Spleen (tissue), 11 donors: ENCODE measurements around the gene CCDC192. TPM values are rescaled to one million over a fixed set of nuclear protein-coding genes. Genes with fewer than 3 reads are reported as not detected.

ENCODE experiments used
- DNase-seq: peaks from one replicate; pipeline ENCODE4 v3.0.0-alpha.2; 2020
- H3K27ac ChIP-seq, 8 donors: fragments of 200-600 bp; sonication (generic) in 7 of 8; 1 replicate in 4 of 8; 2 replicates in 4 of 8; pipeline versions ENCODE4 v1.5.0 to v1.8.0; 2016 to 2021; ENCODE audit warnings: inconsistent platforms in 4 of 8, mild to moderate bottlenecking in 4 of 8, moderate library complexity in 1 of 8
- H3K27me3 ChIP-seq, 7 donors: fragments of 200-600 bp; sonication (generic) in 6 of 7; replicated peaks in 1 of 7; 1 replicate in 4 of 7; 2 replicates in 3 of 7; pipeline versions ENCODE4 v1.5.0 to v1.8.0; 2016 to 2021; ENCODE audit warnings: inconsistent platforms in 3 of 7, mild to moderate bottlenecking in 1 of 7
- H3K36me3 ChIP-seq, 6 donors: fragments of 200-600 bp; sonication (generic) in 5 of 6; 1 replicate in 4 of 6; 2 replicates in 2 of 6; pipeline versions ENCODE4 v1.5.0 to v1.8.0; 2016 to 2021; ENCODE audit warnings: inconsistent platforms in 2 of 6
- H3K4me1 ChIP-seq, 6 donors: fragments of 200-600 bp; sonication (generic) in 5 of 6; 1 replicate in 3 of 6; 2 replicates in 3 of 6; pipeline versions ENCODE4 v1.5.0 to v1.8.0; 2016 to 2021; ENCODE audit warnings: inconsistent platforms in 3 of 6
- H3K4me3 ChIP-seq, 8 donors: fragments of 200-600 bp; sonication (generic) in 7 of 8; 1 replicate in 4 of 8; 2 replicates in 4 of 8; pipeline versions ENCODE4 v1.5.0 to v1.8.0; 2016 to 2021; ENCODE audit warnings: inconsistent platforms in 4 of 8, mild to moderate bottlenecking in 4 of 8, moderate library complexity in 2 of 8
- H3K9me3 ChIP-seq, 8 donors: fragments of 200-600 bp; sonication (generic) in 7 of 8; 1 replicate in 4 of 8; 2 replicates in 4 of 8; pipeline versions ENCODE4 v1.5.0 to v1.8.0; 2016 to 2021; ENCODE audit warnings: inconsistent platforms in 4 of 8
- POLR2A ChIP-seq, 3 donors: fragments of 450-650 bp; IDR thresholded peaks; one replicate each; pipeline ENCODE4 v1.5.1; 2017; ENCODE audit warnings: antibody characterized with exemption in 3 of 3, mild to moderate bottlenecking in 1 of 3
- POLR2AphosphoS5 ChIP-seq, 3 donors: sonication (generic); formaldehyde crosslinking; IDR thresholded peaks; one replicate each; pipeline ENCODE4 v1.5.1; 2017; ENCODE audit warnings: antibody characterized with exemption in 3 of 3
- WGBS, 5 donors: extraction: QIAGEN DNeasy Blood & Tissue Kit in 3 of 5; methylation state at CpG; one replicate each; pipeline versions ENCODE4 v1.1.5 to v1.1.7; 2013 to 2018; 5-methylcytosine and 5-hydroxymethylcytosine counted together
- intact Hi-C: fragments of 100-400 bp; cut with DNase I; formaldehyde crosslinking; loops from one replicate; pipeline ENCODE4 v1.15.0; 2023; ENCODE audit warnings: low total_unique reads
- polyA plus RNA-seq, 3 donors: library from polyadenylated mRNA; stranded (reverse); fragments of 200-250 nt; gene quantifications; one replicate each; pipeline ENCODE4 v1.2.1, GENCODE V29; 2013
- total RNA-seq, 7 donors: library from RNA; depleted of rRNA in 3 of 7; stranded (reverse); fragments of >200 nt in 3 of 7; fragmentation: NEBNext Ultra II Directional in 4 of 7; extraction: Animal tissue kit (Norgen Biotek cat#: 25700) in 4 of 7; gene quantifications; one replicate each; pipeline versions ENCODE4 v1.1.0 to v1.2.1, GENCODE V29; 2016 to 2021
- TF ChIP-seq, protein P1 (sequence below), 11 experiments: fragments of 200-600 bp in 7 of 11; fragments of 450-650 bp in 4 of 11; sonication (generic) in 4 of 11; IDR thresholded peaks in 8 of 11; conservative IDR thresholded peaks in 3 of 11; 1 replicate in 7 of 11; 2 replicates in 4 of 11; pipeline versions ENCODE4 v1.4.0 to v1.8.0; 2016 to 2021; ENCODE audit warnings: antibody characterized with exemption in 11 of 11, inconsistent platforms in 4 of 11, mild to moderate bottlenecking in 1 of 11
- donor health status: healthy with polysubstance abuse.
- donor health status: DM: no; HTN: no; CAD: no; lungs with moderate emphysema.
- donor health status: DM: no; HTN: no; CAD: no.
- donor health status: Bipolar disorder and iron deficiency.
- donor health status: healthy.
- donor health status: DM: no; HTN: no; CAD: no.
- donor health status: DM: yes; HTN: yes; CAD: no.

The CCDC192 gene
- total and polyA plus RNA-seq, 10 donors: not detected

- DNase-seq: no peak
- no peaks in the 10 kb centered on the region for H3K9me3 ChIP-seq
- peaks cover 0 to 10% (median 0%) of the 10 kb centered on the region in 6 donors for H3K36me3 ChIP-seq
- no peaks in the 10 kb centered on the region for H3K4me1 ChIP-seq
- H3K4me3 ChIP-seq: no peak overlapping the region
- no peaks in the 10 kb centered on the region for H3K27me3 ChIP-seq
- TF ChIP-seq, protein P1, sequence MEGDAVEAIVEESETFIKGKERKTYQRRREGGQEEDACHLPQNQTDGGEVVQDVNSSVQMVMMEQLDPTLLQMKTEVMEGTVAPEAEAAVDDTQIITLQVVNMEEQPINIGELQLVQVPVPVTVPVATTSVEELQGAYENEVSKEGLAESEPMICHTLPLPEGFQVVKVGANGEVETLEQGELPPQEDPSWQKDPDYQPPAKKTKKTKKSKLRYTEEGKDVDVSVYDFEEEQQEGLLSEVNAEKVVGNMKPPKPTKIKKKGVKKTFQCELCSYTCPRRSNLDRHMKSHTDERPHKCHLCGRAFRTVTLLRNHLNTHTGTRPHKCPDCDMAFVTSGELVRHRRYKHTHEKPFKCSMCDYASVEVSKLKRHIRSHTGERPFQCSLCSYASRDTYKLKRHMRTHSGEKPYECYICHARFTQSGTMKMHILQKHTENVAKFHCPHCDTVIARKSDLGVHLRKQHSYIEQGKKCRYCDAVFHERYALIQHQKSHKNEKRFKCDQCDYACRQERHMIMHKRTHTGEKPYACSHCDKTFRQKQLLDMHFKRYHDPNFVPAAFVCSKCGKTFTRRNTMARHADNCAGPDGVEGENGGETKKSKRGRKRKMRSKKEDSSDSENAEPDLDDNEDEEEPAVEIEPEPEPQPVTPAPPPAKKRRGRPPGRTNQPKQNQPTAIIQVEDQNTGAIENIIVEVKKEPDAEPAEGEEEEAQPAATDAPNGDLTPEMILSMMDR (IDR thresholded peaks at IDR 0.05 in 8 of 11, conservative IDR thresholded peaks at IDR 0.05 in 3 of 11): no peak
- TF ChIP-seq POLR2AphosphoS5 (IDR thresholded peaks at IDR 0.05) (no peak), POLR2A (IDR thresholded peaks at IDR 0.05) (no peak)
- WGBS, 5 donors: 92 to 96% (median 95%) methylated on average over 6 of the region's 6 CpGs
- intact Hi-C loops: no loop called here
- H3K27ac ChIP-seq: no peak overlapping the region
Measured at GRCh38 chr5:127950707-127951391, 247.7 kb downstream of the CCDC192 start.

DNA sequence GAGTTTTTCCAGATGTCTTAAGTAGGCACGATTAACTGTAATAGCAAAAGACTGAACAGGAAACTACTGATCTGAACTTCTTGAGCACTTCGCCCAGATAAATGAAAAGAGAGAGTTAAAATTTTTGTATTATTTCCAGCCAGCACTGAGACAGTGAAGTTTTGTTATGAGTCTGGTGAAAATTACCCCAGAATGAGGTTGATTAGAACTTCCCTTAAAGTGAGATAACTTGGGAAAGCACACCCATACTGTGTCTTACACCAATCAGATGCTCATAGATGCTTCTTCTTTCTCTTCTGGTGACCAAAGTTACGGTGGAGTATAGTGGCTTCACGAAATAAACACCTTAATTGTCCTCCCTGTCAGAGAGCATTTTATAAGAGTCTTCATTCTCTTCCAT, 248.6 kb downstream of the CCDC192 start:
- no peaks in the 10 kb centered on the region for H3K27me3 ChIP-seq
- WGBS, 5 donors: 70 to 89% (median 81%) methylated on average over 4 of the region's 4 CpGs
- H3K4me3 ChIP-seq: no peak overlapping the region
- no peaks in the 10 kb centered on the region for H3K4me1 ChIP-seq
- H3K9me3 ChIP-seq: no peaks in the 10 kb centered on the region
- no peak for DNase-seq
- intact Hi-C loops: no loop called here
- H3K36me3 ChIP-seq: peaks cover 0 to 19% (median 0%) of the 10 kb centered on the region in 6 donors
- H3K27ac ChIP-seq: no peak overlapping the region
- TF ChIP-seq, protein P1 (IDR thresholded peaks at IDR 0.05 in 8 of 11, conservative IDR thresholded peaks at IDR 0.05 in 3 of 11): no peak

GRCh38 chr5:127957183-127957582, 254.0 kb downstream of the CCDC192 start:
- TF ChIP-seq POLR2AphosphoS5 (IDR thresholded peaks at IDR 0.05): no peak
- TF ChIP-seq POLR2A (IDR thresholded peaks at IDR 0.05): no peak
- TF ChIP-seq, protein P1 (IDR thresholded peaks at IDR 0.05 in 8 of 11, conservative IDR thresholded peaks at IDR 0.05 in 3 of 11): no peak

GRCh38 chr5:127957701-127958239, 254.6 kb downstream of the CCDC192 start:
- DNase-seq: no peak
- no peak for TF ChIP-seq POLR2A (IDR thresholded peaks at IDR 0.05)
- TF ChIP-seq POLR2AphosphoS5 (IDR thresholded peaks at IDR 0.05): no peak
- H3K27ac ChIP-seq: no peak overlapping the region
- peaks cover 0 to 31% (median 14%) of the 10 kb centered on the region in 6 donors for H3K4me1 ChIP-seq
- H3K9me3 ChIP-seq: no peaks in the 10 kb centered on the region
- no peak overlapping the region for H3K4me3 ChIP-seq
- H3K36me3 ChIP-seq: peaks cover 0 to 14% (median 0%) of the 10 kb centered on the region in 6 donors
- intact Hi-C loops: no loop called here
- H3K27me3 ChIP-seq: no peaks in the 10 kb centered on the region

More at GRCh38 chr5:127957183-127957582, 254.0 kb downstream of the CCDC192 start:
- no peaks in the 10 kb centered on the region for H3K9me3 ChIP-seq
- H3K36me3 ChIP-seq: peaks cover 0 to 14% (median 0%) of the 10 kb centered on the region in 6 donors
- H3K4me1 ChIP-seq: peaks cover 0 to 31% (median 14%) of the 10 kb centered on the region in 6 donors
- H3K27ac ChIP-seq: no peak overlapping the region
- no peaks in the 10 kb centered on the region for H3K27me3 ChIP-seq
- no peak overlapping the region for H3K4me3 ChIP-seq
- intact Hi-C loops: no loop called here
- WGBS, 5 donors: 49 to 67% (median 64%) methylated on average over 2 of the region's 2 CpGs
- DNase-seq: no peak
